ENCODE results near the gene USP15.

Gene USP15

GRCh38 chr12:62371661-62372060, 111.5 kb downstream of the USP15 start:
- TF ChIP-seq, protein P1, sequence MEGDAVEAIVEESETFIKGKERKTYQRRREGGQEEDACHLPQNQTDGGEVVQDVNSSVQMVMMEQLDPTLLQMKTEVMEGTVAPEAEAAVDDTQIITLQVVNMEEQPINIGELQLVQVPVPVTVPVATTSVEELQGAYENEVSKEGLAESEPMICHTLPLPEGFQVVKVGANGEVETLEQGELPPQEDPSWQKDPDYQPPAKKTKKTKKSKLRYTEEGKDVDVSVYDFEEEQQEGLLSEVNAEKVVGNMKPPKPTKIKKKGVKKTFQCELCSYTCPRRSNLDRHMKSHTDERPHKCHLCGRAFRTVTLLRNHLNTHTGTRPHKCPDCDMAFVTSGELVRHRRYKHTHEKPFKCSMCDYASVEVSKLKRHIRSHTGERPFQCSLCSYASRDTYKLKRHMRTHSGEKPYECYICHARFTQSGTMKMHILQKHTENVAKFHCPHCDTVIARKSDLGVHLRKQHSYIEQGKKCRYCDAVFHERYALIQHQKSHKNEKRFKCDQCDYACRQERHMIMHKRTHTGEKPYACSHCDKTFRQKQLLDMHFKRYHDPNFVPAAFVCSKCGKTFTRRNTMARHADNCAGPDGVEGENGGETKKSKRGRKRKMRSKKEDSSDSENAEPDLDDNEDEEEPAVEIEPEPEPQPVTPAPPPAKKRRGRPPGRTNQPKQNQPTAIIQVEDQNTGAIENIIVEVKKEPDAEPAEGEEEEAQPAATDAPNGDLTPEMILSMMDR (IDR thresholded peaks at IDR 0.05; ENCODE audit: extremely low read depth, insufficient read depth, missing control alignments) = no peak
- in situ Hi-C loops (cut with MboI; ENCODE audit: low pct_unique_long_range_greater_than_20kb, low sequenced_read_pairs, unreplicated experiment) = no loop called here
- no peak for DNase-seq (ENCODE audit: low spot score)

DNA sequence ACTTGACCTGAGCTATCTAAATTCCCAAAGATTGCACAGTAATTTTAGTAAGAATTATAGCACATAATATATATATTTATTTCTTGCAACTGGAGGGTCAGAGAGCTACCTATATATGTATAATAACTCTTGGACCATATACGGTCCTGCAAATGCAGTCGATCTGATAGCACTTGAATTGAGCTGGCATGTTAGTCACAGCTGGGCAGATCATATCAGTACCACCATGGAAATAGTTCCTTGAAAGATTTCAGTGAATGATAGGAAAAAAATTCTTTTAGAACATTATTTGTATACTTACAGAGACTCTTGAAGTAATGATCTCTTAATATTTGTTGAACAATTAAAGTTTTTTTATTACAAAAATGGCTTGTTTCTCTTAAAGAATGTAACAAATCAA, 111.9 kb downstream of the USP15 start:
- TF ChIP-seq, protein P1 (IDR thresholded peaks at IDR 0.05; ENCODE audit: extremely low read depth, insufficient read depth, missing control alignments) = no peak
- in situ Hi-C loops (cut with MboI; ENCODE audit: low pct_unique_long_range_greater_than_20kb, low sequenced_read_pairs, unreplicated experiment) = no loop called here

DNA sequence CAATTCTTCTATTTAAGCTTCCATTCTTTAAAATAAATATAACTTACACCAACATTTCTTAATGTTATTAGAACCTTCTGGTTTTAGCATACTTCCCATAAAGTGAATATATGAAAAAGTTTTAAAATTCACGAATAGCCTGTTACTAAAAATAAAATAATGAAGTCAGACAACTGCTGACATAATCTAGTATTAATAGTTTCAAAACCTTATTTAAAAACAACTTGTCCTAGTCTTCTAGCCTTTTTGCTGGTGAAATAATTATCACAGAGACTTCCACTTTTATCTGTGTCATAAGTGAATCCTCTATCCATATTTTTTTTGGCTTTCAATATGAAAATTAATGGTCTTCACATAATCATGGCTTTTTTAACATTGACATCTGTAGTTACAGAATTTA, 112.6 kb downstream of the USP15 start:
- no peak for DNase-seq (ENCODE audit: low spot score)
- in situ Hi-C loops (cut with MboI; ENCODE audit: low pct_unique_long_range_greater_than_20kb, low sequenced_read_pairs, unreplicated experiment) = no loop called here
- TF ChIP-seq, protein P1 (IDR thresholded peaks at IDR 0.05; ENCODE audit: extremely low read depth, insufficient read depth, missing control alignments) = no peak

More for the DNA sequence above, 111.9 kb downstream of the USP15 start:
- DNase-seq (ENCODE audit: low spot score) = no peak

- in situ Hi-C loops (cut with MboI; ENCODE audit: low pct_unique_long_range_greater_than_20kb, low sequenced_read_pairs, unreplicated experiment) = no loop called here
- TF ChIP-seq, protein P1 (IDR thresholded peaks at IDR 0.05; ENCODE audit: extremely low read depth, insufficient read depth, missing control alignments) = no peak
Measured at GRCh38 chr12:62375603-62376002, 115.4 kb downstream of the USP15 start.

GRCh38 chr12:62379026-62379722, 119.0 kb downstream of the USP15 start:
- in situ Hi-C loops (cut with MboI; ENCODE audit: low pct_unique_long_range_greater_than_20kb, low sequenced_read_pairs, unreplicated experiment) = no loop called here
- DNase-seq (ENCODE audit: low spot score) = no peak
- TF ChIP-seq, protein P1 (IDR thresholded peaks at IDR 0.05; ENCODE audit: extremely low read depth, insufficient read depth, missing control alignments) = no peak

More at GRCh38 chr12:62375603-62376002, 115.4 kb downstream of the USP15 start:
- no peak for DNase-seq (ENCODE audit: low spot score)

DNA sequence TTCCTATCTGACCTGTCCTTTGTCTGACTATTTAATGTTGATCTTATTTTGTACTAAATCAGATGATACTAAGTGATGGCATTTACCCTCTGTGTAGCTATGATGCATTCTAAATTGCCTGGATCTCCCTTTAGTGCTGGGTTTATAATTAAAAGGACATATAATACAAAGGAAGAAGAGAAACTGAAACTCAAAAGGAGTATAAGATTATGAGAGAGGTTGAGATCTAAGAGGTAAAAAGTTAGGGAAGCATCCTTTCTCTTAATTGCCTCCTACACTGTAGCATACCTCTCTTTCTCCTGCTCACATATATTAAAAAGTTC, 119.5 kb downstream of the USP15 start:
- TF ChIP-seq, protein P1 (IDR thresholded peaks at IDR 0.05; ENCODE audit: extremely low read depth, insufficient read depth, missing control alignments) = no peak
- in situ Hi-C loops (cut with MboI; ENCODE audit: low pct_unique_long_range_greater_than_20kb, low sequenced_read_pairs, unreplicated experiment) = no loop called here
- DNase-seq (ENCODE audit: low spot score) = no peak

All from GM13977 (cell line).